OCI-LY1 (cell line): ENCODE measurements around the gene GRIN2A.

Experiments used
- H2AFZ ChIP-seq: fragments of 200-600 bp; sonication (generic), shearing (Covaris generic); 2 replicates; pipeline ENCODE4 v1.6.0; 2014; ENCODE audit warnings: antibody characterized with exemption, mild to moderate bottlenecking, low read length
- H3F3A ChIP-seq: fragments of 200-600 bp; sonication (generic), shearing (Covaris generic); 2 replicates; pipeline ENCODE4 v1.6.0; 2014; ENCODE audit warnings: mild to moderate bottlenecking, antibody characterized with exemption, low read length, moderate library complexity; ENCODE audit not compliant: insufficient read depth
- H3K27ac ChIP-seq: fragments of 200-600 bp; sonication (generic); 2 replicates; pipeline ENCODE4 v1.5.1; 2014; ENCODE audit warnings: low read length, mixed run types, mild to moderate bottlenecking, low read depth; ENCODE audit not compliant: poor library complexity, severe bottlenecking
- H3K27me3 ChIP-seq: fragments of 200-600 bp; sonication (generic); 2 replicates; pipeline ENCODE4 v1.6.0; 2014; ENCODE audit warnings: antibody characterized with exemption, mild to moderate bottlenecking, low read length, moderate library complexity; ENCODE audit not compliant: insufficient read depth
- H3K36me3 ChIP-seq: fragments of 200-600 bp; sonication (generic); 2 replicates; pipeline ENCODE4 v1.6.1; 2014; ENCODE audit warnings: mild to moderate bottlenecking, antibody characterized with exemption, low read length, moderate library complexity, mixed read lengths; ENCODE audit not compliant: insufficient read depth
- H3K4me1 ChIP-seq: fragments of 200-600 bp; sonication (generic); 2 replicates; pipeline ENCODE4 v1.5.1; 2014; ENCODE audit warnings: mild to moderate bottlenecking, low read length, moderate library complexity; ENCODE audit not compliant: insufficient read depth, severe bottlenecking
- H3K4me2 ChIP-seq: fragments of 200-600 bp; sonication (generic), shearing (Covaris generic); 2 replicates; pipeline ENCODE4 v1.6.1; 2014; ENCODE audit warnings: low read length
- H3K4me3 ChIP-seq: fragments of 200-600 bp; sonication (generic); 2 replicates; pipeline ENCODE4 v1.5.1; 2014; ENCODE audit warnings: low read length, low read depth, mild to moderate bottlenecking, mixed read lengths; ENCODE audit not compliant: poor library complexity, severe bottlenecking
- H3K79me2 ChIP-seq: fragments of 200-600 bp; shearing (Covaris generic); 2 replicates; pipeline ENCODE4 v1.6.1; 2016; ENCODE audit warnings: mixed run types, low read length, mixed read lengths; ENCODE audit not compliant: insufficient read depth
- H3K9ac ChIP-seq: fragments of 200-600 bp; sonication (generic), shearing (Covaris generic); 2 replicates; pipeline ENCODE4 v1.6.1; 2014; ENCODE audit warnings: mild to moderate bottlenecking, low read length, mixed read lengths
- H3K9me2 ChIP-seq: fragments of 200-600 bp; sonication (generic), shearing (Covaris generic); 2 replicates; pipeline ENCODE4 v1.6.1; 2014; ENCODE audit warnings: low read depth, mild to moderate bottlenecking, low read length, mixed read lengths
- H3K9me3 ChIP-seq: fragments of 200-600 bp; shearing (Covaris generic); 2 replicates; pipeline ENCODE4 v1.6.1; 2014; ENCODE audit warnings: low read length, mixed read lengths
- H4K20me1 ChIP-seq: fragments of 200-600 bp; sonication (generic), shearing (Covaris generic); 2 replicates; pipeline ENCODE4 v1.6.0; 2016; ENCODE audit warnings: mild to moderate bottlenecking, low read length; ENCODE audit not compliant: insufficient read depth
- CTCF ChIP-seq: fragments of 200-600 bp; sonication (generic), shearing (Covaris generic); IDR thresholded peaks from 2 replicates; pipeline ENCODE4 v1.5.1; 2017; ENCODE audit warnings: mild to moderate bottlenecking, antibody characterized with exemption, low read length, moderate library complexity, mixed read lengths
- EZH2 ChIP-seq: fragments of 200-600 bp; sonication (generic), shearing (Covaris generic); IDR thresholded peaks from 2 replicates; pipeline ENCODE4 v1.8.0; 2017; ENCODE audit warnings: borderline replicate concordance, mixed run types, mild to moderate bottlenecking, antibody characterized with exemption, low read length, moderate library complexity, mixed read lengths

Gene GRIN2A

GRCh38 chr16:9966569-9967157 is 215.6 kb downstream of the GRIN2A start:
- Histone ChIP-seq H2AFZ (no peak overlapping the region), H4K20me1 (no peaks in the 10 kb centered on the region), H3K9me3 (no peaks in the 10 kb centered on the region), H3K36me3 (no peaks in the 10 kb centered on the region), H3K27me3 (no peaks in the 10 kb centered on the region), H3K4me3 (no peak overlapping the region), H3K4me1 (no peaks in the 10 kb centered on the region), H3K4me2 (no peak overlapping the region), H3K9me2 (no peaks in the 10 kb centered on the region), H3K79me2 (no peaks in the 10 kb centered on the region), H3K27ac (no peak overlapping the region), H3K9ac (no peak overlapping the region), H3F3A (no peaks in the 10 kb centered on the region)
- TF ChIP-seq EZH2: no peak
- no peak for TF ChIP-seq CTCF

- H3K4me3 ChIP-seq: no peak overlapping the region
- no peak overlapping the region for H3K9ac ChIP-seq
- no peaks in the 10 kb centered on the region for H3K27me3 ChIP-seq
- H3K79me2 ChIP-seq: no peaks in the 10 kb centered on the region
- no peaks in the 10 kb centered on the region for H3F3A ChIP-seq
- TF ChIP-seq EZH2 (no peak), CTCF (no peak)
- H4K20me1 ChIP-seq: no peaks in the 10 kb centered on the region
- H3K4me1 ChIP-seq: no peaks in the 10 kb centered on the region
- no peaks in the 10 kb centered on the region for H3K36me3 ChIP-seq
- no peaks in the 10 kb centered on the region for H3K9me3 ChIP-seq
- H3K9me2 ChIP-seq: no peaks in the 10 kb centered on the region
- no peak overlapping the region for H3K4me2 ChIP-seq
- H3K27ac ChIP-seq: no peak overlapping the region
- no peak overlapping the region for H2AFZ ChIP-seq
Measured at GRCh38 chr16:9965079-9965478, 217.1 kb downstream of the GRIN2A start.

DNA sequence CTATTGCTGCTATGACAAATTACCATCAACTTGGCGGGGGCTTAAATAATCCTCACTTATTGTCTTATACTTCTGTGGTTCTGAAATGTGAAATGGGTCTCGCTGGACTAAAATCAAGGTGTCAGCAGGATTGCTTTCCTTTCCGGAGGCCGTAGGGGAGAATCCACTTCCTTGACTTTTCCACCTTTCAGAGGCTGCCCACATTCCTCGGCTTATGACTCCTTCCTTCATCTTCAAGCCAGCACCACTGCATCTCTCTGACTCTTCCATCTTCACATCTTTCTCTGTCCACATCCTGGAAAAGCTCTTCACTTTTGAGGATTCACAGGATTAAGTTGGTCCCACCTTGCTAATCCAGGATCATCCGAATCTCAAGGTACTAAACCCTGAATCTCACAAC is 217.8 kb downstream of the GRIN2A start:
- Histone ChIP-seq H3K9me3 (no peaks in the 10 kb centered on the region), H3F3A (no peaks in the 10 kb centered on the region), H3K36me3 (no peaks in the 10 kb centered on the region), H3K9me2 (no peaks in the 10 kb centered on the region), H3K4me2 (no peak overlapping the region), H3K9ac (no peak overlapping the region), H3K4me1 (no peaks in the 10 kb centered on the region), H4K20me1 (no peaks in the 10 kb centered on the region), H2AFZ (no peak overlapping the region), H3K27me3 (no peaks in the 10 kb centered on the region), H3K4me3 (no peak overlapping the region), H3K27ac (no peak overlapping the region), H3K79me2 (no peaks in the 10 kb centered on the region)
- TF ChIP-seq EZH2 (no peak), CTCF (no peak)
